Lower lobe of right lung (tissue), 2 donors: ENCODE results near the gene OR10A5. TPM values are rescaled to one million over a fixed set of nuclear protein-coding genes. Genes with fewer than 3 reads are reported as not detected.
"Not testable (repeated sequence)": the region's sequence is repeated elsewhere in the genome, so short reads cannot be mapped to it uniquely, and the experiment has no call there.

Experiments
- ATAC-seq, 2 donors: fragments of 200-7000 bp; cut with Tn5 transposase; one replicate each; pipeline ENCODE4 v1.9.1; 2020 to 2022; ENCODE audit warnings: mild to moderate bottlenecking in 2 of 2, moderate library complexity in 2 of 2
- DNase-seq: peaks from one replicate; pipeline ENCODE4 v3.0.0-alpha.2; 2020
- H3K27ac ChIP-seq: fragments of 200-600 bp; one replicate; pipeline ENCODE4 v1.8.0; 2022
- H3K27me3 ChIP-seq: fragments of 200-600 bp; one replicate; pipeline ENCODE4 v1.8.0; 2022; ENCODE audit warnings: low read depth
- H3K36me3 ChIP-seq: fragments of 200-600 bp; one replicate; pipeline ENCODE4 v1.8.0; 2022; ENCODE audit warnings: mild to moderate bottlenecking
- H3K4me1 ChIP-seq: fragments of 200-600 bp; one replicate; pipeline ENCODE4 v1.8.0; 2022
- H3K4me3 ChIP-seq: fragments of 200-600 bp; one replicate; pipeline ENCODE4 v1.8.0; 2022; ENCODE audit warnings: mild to moderate bottlenecking
- H3K9me3 ChIP-seq: fragments of 200-600 bp; one replicate; pipeline ENCODE4 v1.8.0; 2022
- intact Hi-C: fragments of 100-400 bp; cut with DNase I; formaldehyde crosslinking; loops from one replicate; pipeline ENCODE4 v1.11.0; 2022
- total RNA-seq: library from RNA; stranded (reverse); fragmentation: NEBNext Ultra II Directional; extraction: Animal tissue kit (Norgen Biotek cat#: 25700); gene quantifications from one replicate; pipeline ENCODE4 v1.2.1, GENCODE V29; 2021
- TF ChIP-seq, protein P1 (sequence below): fragments of 200-600 bp; IDR thresholded peaks from one replicate; pipeline ENCODE4 v1.8.0; 2022; ENCODE audit warnings: antibody characterized with exemption, mild to moderate bottlenecking
- donor health status: DM: no; HTN: yes; CAD: no; lungs with severe emphysema.

Gene OR10A5
- total RNA-seq, 1 donor from 2014 or later: not detected

DNA sequence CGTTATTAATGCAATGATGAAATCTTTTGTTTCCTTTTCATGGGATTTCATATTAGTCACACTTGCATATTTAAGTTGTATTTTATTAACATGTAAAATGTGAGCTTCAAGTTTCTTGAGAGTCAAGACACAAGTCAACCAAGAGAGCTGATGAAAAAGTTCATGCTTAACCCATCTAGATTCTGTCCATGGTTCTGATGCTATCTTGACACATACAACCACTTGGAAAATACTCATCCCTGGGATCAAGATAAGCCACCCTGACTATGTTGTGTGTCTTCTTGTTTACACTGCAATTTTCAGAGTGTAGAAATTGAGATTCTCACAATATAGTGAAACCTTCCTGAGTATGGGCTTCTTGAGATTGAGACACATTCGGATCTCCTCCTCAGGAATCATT is 30.3 kb downstream of the OR10A5 start:
- Histone ChIP-seq H3K27me3 (no peaks in the 10 kb centered on the region), H3K9me3 (no peaks in the 10 kb centered on the region), H3K36me3 (no peaks in the 10 kb centered on the region), H3K4me1 (no peaks in the 10 kb centered on the region), H3K4me3 (no peak overlapping the region), H3K27ac (no peak overlapping the region)
- ATAC-seq: no peak
- TF ChIP-seq, protein P1, sequence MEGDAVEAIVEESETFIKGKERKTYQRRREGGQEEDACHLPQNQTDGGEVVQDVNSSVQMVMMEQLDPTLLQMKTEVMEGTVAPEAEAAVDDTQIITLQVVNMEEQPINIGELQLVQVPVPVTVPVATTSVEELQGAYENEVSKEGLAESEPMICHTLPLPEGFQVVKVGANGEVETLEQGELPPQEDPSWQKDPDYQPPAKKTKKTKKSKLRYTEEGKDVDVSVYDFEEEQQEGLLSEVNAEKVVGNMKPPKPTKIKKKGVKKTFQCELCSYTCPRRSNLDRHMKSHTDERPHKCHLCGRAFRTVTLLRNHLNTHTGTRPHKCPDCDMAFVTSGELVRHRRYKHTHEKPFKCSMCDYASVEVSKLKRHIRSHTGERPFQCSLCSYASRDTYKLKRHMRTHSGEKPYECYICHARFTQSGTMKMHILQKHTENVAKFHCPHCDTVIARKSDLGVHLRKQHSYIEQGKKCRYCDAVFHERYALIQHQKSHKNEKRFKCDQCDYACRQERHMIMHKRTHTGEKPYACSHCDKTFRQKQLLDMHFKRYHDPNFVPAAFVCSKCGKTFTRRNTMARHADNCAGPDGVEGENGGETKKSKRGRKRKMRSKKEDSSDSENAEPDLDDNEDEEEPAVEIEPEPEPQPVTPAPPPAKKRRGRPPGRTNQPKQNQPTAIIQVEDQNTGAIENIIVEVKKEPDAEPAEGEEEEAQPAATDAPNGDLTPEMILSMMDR: no peak
- intact Hi-C loops: no loop called here
- no peak for DNase-seq

GRCh38 chr11:6876325-6876724 is 30.8 kb downstream of the OR10A5 start, which contains the start of gene OR10A4:
Gene OR10A4 (plus strand): TSS chr11:6876625. CDS start chr11:6876648, 23 bp downstream.
- TF ChIP-seq, protein P1: no peak
- Histone ChIP-seq H3K27ac (no peak within 1 kb of the TSS), H3K4me3 (no peak within 1 kb of the TSS), H3K27me3 (no peaks in the 10 kb centered on the region), H3K4me1 (no peaks in the 10 kb centered on the region), H3K9me3 (no peaks in the 10 kb centered on the region), H3K36me3 (no peaks in the 10 kb centered on the region)
- no peak for DNase-seq
- intact Hi-C loops: no loop called here
- ATAC-seq: no peak

- Histone ChIP-seq H3K4me1 (no peaks in the 10 kb centered on the region), H3K36me3 (no peaks in the 10 kb centered on the region), H3K9me3 (no peaks in the 10 kb centered on the region), H3K4me3 (no peak overlapping the region), H3K27ac (no peak overlapping the region), H3K27me3 (no peaks in the 10 kb centered on the region)
- TF ChIP-seq, protein P1: no peak
- DNase-seq (no peak), ATAC-seq (no peak)
- intact Hi-C loops: no loop called here
Observed at GRCh38 chr11:6876914-6877313, 31.4 kb downstream of the OR10A5 start.

GRCh38 chr11:6882751-6883150 is 37.3 kb downstream of the OR10A5 start:
- H3K9me3 ChIP-seq: no peaks in the 10 kb centered on the region
- H3K4me1 ChIP-seq: no peaks in the 10 kb centered on the region
- intact Hi-C loops: no loop called here
- ATAC-seq (no peak), DNase-seq (no peak)
- H3K27ac ChIP-seq: no peak overlapping the region
- H3K36me3 ChIP-seq: no peaks in the 10 kb centered on the region
- no peak overlapping the region for H3K4me3 ChIP-seq
- H3K27me3 ChIP-seq: no peaks in the 10 kb centered on the region
- TF ChIP-seq, protein P1: no peak

DNA sequence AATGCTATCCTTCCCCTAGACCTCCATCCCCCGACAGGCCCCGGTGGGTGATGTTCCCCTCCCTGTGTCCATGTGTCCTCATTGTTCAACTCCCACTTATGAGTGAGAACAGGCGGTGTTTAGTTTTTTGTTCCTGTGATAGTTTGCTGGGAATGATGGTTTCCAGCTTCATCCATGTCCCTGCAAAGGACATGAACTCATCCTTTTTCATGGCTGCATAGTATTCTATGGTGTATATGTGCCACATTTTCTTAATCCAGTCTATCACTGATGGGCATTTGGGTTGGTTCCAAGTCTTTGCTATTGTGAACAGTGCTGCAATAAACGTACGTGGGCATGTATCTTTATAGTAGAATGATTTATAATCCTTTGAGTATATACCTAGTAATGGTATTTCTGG is 42.2 kb downstream of the OR10A5 start:
- intact Hi-C loops, H3K27me3 ChIP-seq, H3K4me3 ChIP-seq, ATAC-seq, H3K27ac ChIP-seq, DNase-seq, H3K36me3 ChIP-seq, H3K9me3 ChIP-seq, H3K4me1 ChIP-seq: not testable (repeated sequence)

- intact Hi-C loops: no loop called here
- Histone ChIP-seq H3K27ac (no peak overlapping the region), H3K4me3 (no peak overlapping the region), H3K4me1 (no peaks in the 10 kb centered on the region), H3K36me3 (no peaks in the 10 kb centered on the region), H3K9me3 (no peaks in the 10 kb centered on the region), H3K27me3 (no peaks in the 10 kb centered on the region)
- no peak for DNase-seq
- TF ChIP-seq, protein P1: no peak
- ATAC-seq: no peak
Observed at GRCh38 chr11:6888830-6889229, 43.3 kb downstream of the OR10A5 start.
